ENCODE measurements around the gene TNK2. TPM values are rescaled to one million over a fixed set of nuclear protein-coding genes. Genes with fewer than 3 reads are reported as not detected.

Gene TNK2
- total and polyA plus RNA-seq, 2 donors (not counting 3 experiments of a cell fraction or from before 2014, with no cell fraction given) = 18.6 to 71.6 TPM

GRCh38 chr3:195893516-195893915, 14.8 kb downstream of the TNK2 start:
- Histone ChIP-seq H3K9me1 (replicated peaks; ENCODE audit: control insufficient read depth, extremely low read depth, insufficient read depth, low read length) (no peaks in the 10 kb centered on the region), H3K9ac (replicated peaks; ENCODE audit: extremely low read depth, insufficient read depth, low read length) (no peak overlapping the region), H3K4me2 (ENCODE audit: insufficient read depth, low read length) (no peak overlapping the region), H3K79me2 (ENCODE audit: control insufficient read depth, insufficient read depth, low read length) (peaks cover 4% of the 10 kb centered on the region), H3K36me3 (ENCODE audit: control insufficient read depth in 2 of 2, extremely low read depth in 1 of 2, insufficient read depth in 2 of 2, low read length in 2 of 2) (no peaks in the 10 kb centered on the region), H3K27me3 (ENCODE audit: control insufficient read depth in 2 of 2, insufficient read depth in 2 of 2, low read length in 2 of 2) (no peaks in the 10 kb centered on the region), H4K20me1 (replicated peaks; ENCODE audit: control insufficient read depth, extremely low read depth, insufficient read depth, low read length) (no peaks in the 10 kb centered on the region), H2AFZ (ENCODE audit: low read depth, low read length) (no peak overlapping the region), H3K9me3 (replicated peaks; ENCODE audit: control insufficient read depth, insufficient read depth, low read length) (no peaks in the 10 kb centered on the region), H3K27ac (ENCODE audit: insufficient read depth, low read depth, low read length) (peak overlapping the region; percentile 53), H3K4me1 (ENCODE audit: control insufficient read depth, extremely low read depth, insufficient read depth, low read length) (peaks cover 45% of the 10 kb centered on the region), H3K4me3 (replicated peaks in 1 of 3; ENCODE audit: insufficient read depth in 1 of 3, low read depth in 1 of 3, low read length in 3 of 3) (no peak overlapping the region)
- dilution Hi-C loops (cut with MboI; ENCODE audit: extremely low pct_ligation_motif_present, low sequenced_read_pairs) (no loop called here), intact Hi-C loops (cut with micrococcal nuclease) (loop anchor here (10.0 kb wide), 1 partner anchor 631 kb away; no protein-coding TSS in a partner anchor)
- no peak for FAIRE-seq
- POLR2A ChIA-PET = interaction anchor here (2.0 kb wide), 1 partner anchor 30 kb away, joined by 9 read pairs; no protein-coding TSS in a partner anchor
- TF ChIP-seq GATA2 (IDR thresholded peaks at IDR 0.05; ENCODE audit: insufficient read depth, insufficient read length, low read depth, low read length) (no peak), FOS (IDR thresholded peaks at IDR 0.05; ENCODE audit: borderline replicate concordance, insufficient read depth, low read length) (no peak), POLR2A (IDR thresholded peaks at IDR 0.05; ENCODE audit: low read depth, low read length) (no peak), MAX (IDR thresholded peaks at IDR 0.05; ENCODE audit: insufficient read depth, insufficient read length) (no peak), MYC (IDR thresholded peaks at IDR 0.05; ENCODE audit: low read depth, low read length) (no peak), POLR2AphosphoS5 (IDR thresholded peaks at IDR 0.05; ENCODE audit: insufficient read depth, low read depth, low read length) (no peak), JUN (IDR thresholded peaks at IDR 0.05; ENCODE audit: borderline replicate concordance, insufficient read depth, insufficient read length, low read depth) (no peak), EZH2 (IDR thresholded peaks at IDR 0.05; ENCODE audit: borderline replicate concordance, low read depth, low read length, severe bottlenecking) (no peak), CTCF (IDR thresholded peaks at IDR 0.05; ENCODE audit: extremely low read depth in 1 of 2, insufficient read depth in 1 of 2, low read depth in 1 of 2, low read length in 2 of 2) (no peak)
- CTCF ChIA-PET = interaction anchor here (1.3 to 10.5 kb wide), 10 partner anchors 8 to 87 kb away, joined by 4 to 454 read pairs (median 55); partner anchors contain the start of gene TNK2
- no peak for DNase-seq (ENCODE audit: low read depth, low spot score)
- no TSS peak for BruUV-seq (replicated peaks)

All from endothelial cell of umbilical vein (primary cell).